A673 (cell line): ENCODE measurements around the gene LZIC.

ENCODE experiments used
- EZH2 ChIP-seq: fragments of 200-600 bp; sonication (generic); IDR thresholded peaks from 2 replicates; pipeline ENCODE4 v1.6.1; 2017; ENCODE audit warnings: borderline replicate concordance, low read depth, mild to moderate bottlenecking, mixed read lengths, antibody characterized with exemption, low read length; ENCODE audit not compliant: poor library complexity, severe bottlenecking
- TF ChIP-seq, protein P1 (sequence below): fragments of 300-800, 200-600 bp; sonication (generic); conservative IDR thresholded peaks from 2 replicates; pipeline ENCODE4 v1.5.1; 2017; ENCODE audit warnings: low read depth, mild to moderate bottlenecking, antibody characterized with exemption, low read length, moderate library complexity, mixed read lengths

DNA sequence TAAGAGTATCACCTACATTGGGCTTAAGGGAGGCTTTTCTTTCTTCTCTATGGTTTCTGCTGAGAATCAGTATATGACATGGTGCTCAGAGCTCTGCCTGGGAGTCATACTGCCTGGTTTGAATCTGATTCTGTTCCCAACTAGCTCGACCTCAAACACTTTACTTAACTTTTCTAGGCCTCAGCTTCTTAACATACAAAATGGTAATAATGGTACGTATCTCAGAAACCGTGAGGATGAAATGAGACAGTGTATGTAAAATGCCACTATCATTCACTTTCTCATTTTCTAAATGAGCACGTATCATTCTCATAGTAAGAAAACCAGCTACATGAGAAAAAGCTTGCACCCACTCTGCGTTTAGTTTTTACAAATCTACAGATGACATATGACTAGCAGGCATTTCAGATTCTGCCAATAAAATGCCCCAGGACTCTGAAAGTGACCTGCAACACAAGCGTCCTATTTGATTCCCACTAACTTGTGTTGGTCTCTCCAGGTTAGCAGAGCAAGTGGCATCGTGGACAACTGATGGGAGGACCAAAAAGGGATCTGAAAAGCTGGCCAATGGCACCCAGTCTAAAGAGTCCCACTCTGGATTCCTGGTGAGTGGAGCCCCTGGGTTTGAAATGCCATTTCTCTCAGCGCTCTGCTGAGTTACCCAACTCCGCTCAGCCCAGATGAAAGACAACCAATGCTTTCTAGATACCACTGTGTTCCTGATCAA is 39.2 kb downstream of the LZIC start:
- TF ChIP-seq, protein P1, sequence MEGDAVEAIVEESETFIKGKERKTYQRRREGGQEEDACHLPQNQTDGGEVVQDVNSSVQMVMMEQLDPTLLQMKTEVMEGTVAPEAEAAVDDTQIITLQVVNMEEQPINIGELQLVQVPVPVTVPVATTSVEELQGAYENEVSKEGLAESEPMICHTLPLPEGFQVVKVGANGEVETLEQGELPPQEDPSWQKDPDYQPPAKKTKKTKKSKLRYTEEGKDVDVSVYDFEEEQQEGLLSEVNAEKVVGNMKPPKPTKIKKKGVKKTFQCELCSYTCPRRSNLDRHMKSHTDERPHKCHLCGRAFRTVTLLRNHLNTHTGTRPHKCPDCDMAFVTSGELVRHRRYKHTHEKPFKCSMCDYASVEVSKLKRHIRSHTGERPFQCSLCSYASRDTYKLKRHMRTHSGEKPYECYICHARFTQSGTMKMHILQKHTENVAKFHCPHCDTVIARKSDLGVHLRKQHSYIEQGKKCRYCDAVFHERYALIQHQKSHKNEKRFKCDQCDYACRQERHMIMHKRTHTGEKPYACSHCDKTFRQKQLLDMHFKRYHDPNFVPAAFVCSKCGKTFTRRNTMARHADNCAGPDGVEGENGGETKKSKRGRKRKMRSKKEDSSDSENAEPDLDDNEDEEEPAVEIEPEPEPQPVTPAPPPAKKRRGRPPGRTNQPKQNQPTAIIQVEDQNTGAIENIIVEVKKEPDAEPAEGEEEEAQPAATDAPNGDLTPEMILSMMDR = no peak
- TF ChIP-seq EZH2 = no peak
